ENCODE data around the gene ZBTB34. TPM values are rescaled to one million over a fixed set of nuclear protein-coding genes. Genes with fewer than 3 reads are reported as not detected.

Gene ZBTB34
- polyA plus RNA-seq, 3 donors, result 3.2 to 15.3 (median 3.6) TPM

GRCh38 chr9:126932871-126933321 is 72.5 kb downstream of the ZBTB34 start:
- no peaks in the 10 kb centered on the region for H3K36me3 Mint-ChIP-seq
- Histone ChIP-seq H3K4me1 (ENCODE audit: control insufficient read depth in 1 of 2, insufficient read depth in 2 of 2, low read length in 2 of 2) (no peaks in the 10 kb centered on the region), H3K4me2 (replicated peaks; ENCODE audit: extremely low read depth, low read length, poor library complexity, severe bottlenecking) (no peak overlapping the region), H3K27me3 (ENCODE audit: control insufficient read depth in 2 of 2, insufficient read depth in 2 of 2, low read length in 2 of 2) (no peaks in the 10 kb centered on the region), H3K9ac (ENCODE audit: insufficient read depth, low read length, poor library complexity, severe bottlenecking) (no peak overlapping the region), H3K79me2 (ENCODE audit: insufficient read depth, low read length) (no peaks in the 10 kb centered on the region), H3K4me3 (replicated peaks in 1 of 3; ENCODE audit: low read depth in 2 of 3, low read length in 3 of 3) (no peak overlapping the region), H2AFZ (ENCODE audit: insufficient read depth, low read depth, low read length, poor library complexity, severe bottlenecking) (no peak overlapping the region), H4K20me1 (ENCODE audit: insufficient read depth, low read length) (no peaks in the 10 kb centered on the region), H3K27ac (ENCODE audit: low read depth in 1 of 2, low read length in 2 of 2) (no peak overlapping the region), H3K9me3 (replicated peaks in 1 of 2; ENCODE audit: control insufficient read depth in 1 of 2, insufficient read depth in 1 of 2, low read length in 2 of 2) (no peaks in the 10 kb centered on the region), H3K36me3 (replicated peaks in 1 of 2; ENCODE audit: control insufficient read depth in 1 of 2, insufficient read depth in 2 of 2, low read length in 2 of 2) (no peaks in the 10 kb centered on the region)
- 90% methylated on average over 11 of the region's 11 CpGs for WGBS (ENCODE audit: insufficient coverage)
- DNase-seq, result no peak
- H3K27me3 Mint-ChIP-seq (ENCODE audit: low read depth in 3 of 3), result peaks cover 0 to 10% (median 4%) of the 10 kb centered on the region in 3 donors
- H3K4me1 Mint-ChIP-seq, result no peaks in the 10 kb centered on the region
- H3K4me3 Mint-ChIP-seq, result no peak overlapping the region
- H3K27ac Mint-ChIP-seq, result peak overlapping the region in 1 of 7 donors; percentile 18
- TF ChIP-seq CTCF (IDR thresholded peaks at IDR 0.05), result no peak
- H3K9me3 Mint-ChIP-seq, result peaks cover 0 to 8% (median 0%) of the 10 kb centered on the region in 7 donors
- intact Hi-C loops (cut with micrococcal nuclease), result no loop called here

GRCh38 chr9:126933334-126933980 is 73.0 kb downstream of the ZBTB34 start:
- H3K27ac Mint-ChIP-seq, result no peak overlapping the region

More at GRCh38 chr9:126933334-126933980, 73.0 kb downstream of the ZBTB34 start:
- no peak for DNase-seq
- Histone ChIP-seq H3K36me3 (replicated peaks in 1 of 2; ENCODE audit: control insufficient read depth in 1 of 2, insufficient read depth in 2 of 2, low read length in 2 of 2) (no peaks in the 10 kb centered on the region), H3K4me1 (ENCODE audit: control insufficient read depth in 1 of 2, insufficient read depth in 2 of 2, low read length in 2 of 2) (no peaks in the 10 kb centered on the region), H3K27ac (ENCODE audit: low read depth in 1 of 2, low read length in 2 of 2) (no peak overlapping the region), H3K9me3 (replicated peaks in 1 of 2; ENCODE audit: control insufficient read depth in 1 of 2, insufficient read depth in 1 of 2, low read length in 2 of 2) (no peaks in the 10 kb centered on the region), H3K9ac (ENCODE audit: insufficient read depth, low read length, poor library complexity, severe bottlenecking) (no peak overlapping the region), H3K4me2 (replicated peaks; ENCODE audit: extremely low read depth, low read length, poor library complexity, severe bottlenecking) (no peak overlapping the region), H3K79me2 (ENCODE audit: insufficient read depth, low read length) (no peaks in the 10 kb centered on the region), H3K4me3 (replicated peaks in 1 of 3; ENCODE audit: low read depth in 2 of 3, low read length in 3 of 3) (no peak overlapping the region), H4K20me1 (ENCODE audit: insufficient read depth, low read length) (no peaks in the 10 kb centered on the region), H3K27me3 (ENCODE audit: control insufficient read depth in 2 of 2, insufficient read depth in 2 of 2, low read length in 2 of 2) (no peaks in the 10 kb centered on the region), H2AFZ (ENCODE audit: insufficient read depth, low read depth, low read length, poor library complexity, severe bottlenecking) (no peak overlapping the region)
- H3K4me3 Mint-ChIP-seq, result no peak overlapping the region
- no peak for TF ChIP-seq CTCF (IDR thresholded peaks at IDR 0.05)
- 94% methylated on average over 8 of the region's 11 CpGs for WGBS (ENCODE audit: insufficient coverage)
- no peaks in the 10 kb centered on the region for H3K36me3 Mint-ChIP-seq
- H3K27me3 Mint-ChIP-seq (ENCODE audit: low read depth in 3 of 3), result peaks cover 0 to 10% (median 6%) of the 10 kb centered on the region in 3 donors
- H3K4me1 Mint-ChIP-seq, result no peaks in the 10 kb centered on the region
- intact Hi-C loops (cut with micrococcal nuclease), result no loop called here
- peaks cover 0 to 8% (median 0%) of the 10 kb centered on the region in 7 donors for H3K9me3 Mint-ChIP-seq
